Right ventricle myocardium superior (tissue), 1 donor: ENCODE data around the gene AJUBA. TPM values are rescaled to one million over a fixed set of nuclear protein-coding genes. Genes with fewer than 3 reads are reported as not detected.
A peak's percentile ranks its signal among the peaks of the same experiment; 100 is the strongest.
"Not testable (repeated sequence)": the region's sequence is repeated elsewhere in the genome, so short reads cannot be mapped to it uniquely, and the experiment has no call there.

Experiments
- ATAC-seq: fragments of 200-7000 bp; cut with Tn5 transposase; one replicate; pipeline ENCODE4 v1.9.1; 2020; ENCODE audit warnings: mild to moderate bottlenecking; ENCODE audit not compliant: poor library complexity
- DNase-seq: peaks from one replicate; pipeline ENCODE4 v3.0.0-alpha.2; 2020
- intact Hi-C: fragments of 100-400 bp; cut with DNase I; formaldehyde crosslinking; loops from one replicate; pipeline ENCODE4 v1.11.2; 2022
- total RNA-seq: library from RNA; stranded (reverse); fragmentation: NEBNext Ultra II Directional; extraction: Animal tissue kit (Norgen Biotek cat#: 25700); gene quantifications from one replicate; pipeline ENCODE4 v1.2.1, GENCODE V29; 2021
- donor health status: DM: no; HTN: yes; CAD: no; lungs with severe emphysema.

The AJUBA gene
- total RNA-seq, 1 donor from 2014 or later = 10.9 TPM

DNA sequence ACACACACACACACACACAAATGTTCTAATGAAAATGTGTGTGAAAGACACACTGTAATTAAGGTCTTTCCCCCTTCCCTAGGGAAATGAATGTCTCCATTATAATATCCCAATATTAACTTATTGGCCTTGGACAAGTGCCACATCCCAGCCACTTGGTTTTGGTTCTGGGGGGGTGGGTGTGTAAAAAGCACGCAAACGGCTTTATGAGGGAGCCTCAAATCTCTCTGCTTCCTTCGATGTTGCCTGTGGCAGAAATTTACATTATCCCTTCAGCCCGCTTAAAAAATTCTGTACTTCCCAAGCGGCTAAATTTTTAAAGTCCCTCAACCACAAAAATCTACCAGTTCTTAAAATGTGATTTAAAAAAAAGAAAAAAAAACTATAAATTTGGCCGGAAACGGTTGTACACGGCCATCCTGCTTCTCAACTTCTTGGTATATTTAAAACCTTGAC lies 27.2 kb upstream of the AJUBA start:
- ATAC-seq = no peak
- DNase-seq = no peak
- intact Hi-C loops = no loop called here

DNA sequence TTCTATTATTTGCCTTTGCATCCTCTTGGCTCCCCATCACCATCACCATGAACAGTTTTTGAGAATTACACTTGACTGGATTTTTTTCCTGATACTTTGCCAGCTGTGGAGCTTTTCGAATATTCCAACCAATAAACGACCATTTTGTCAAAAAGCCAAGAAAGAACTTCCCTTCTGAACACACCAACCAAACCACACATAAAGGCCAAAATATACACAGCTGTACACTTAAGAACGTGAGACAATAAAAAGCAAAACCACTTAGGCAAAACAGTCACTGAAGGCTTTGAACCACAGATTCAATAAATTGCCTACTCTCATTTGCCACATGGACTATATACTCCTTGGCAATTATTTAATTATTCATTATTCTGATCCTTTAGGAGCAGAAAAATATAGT lies 26.5 kb upstream of the AJUBA start:
- ATAC-seq (no peak), DNase-seq (no peak)
- intact Hi-C loops = no loop called here

DNA sequence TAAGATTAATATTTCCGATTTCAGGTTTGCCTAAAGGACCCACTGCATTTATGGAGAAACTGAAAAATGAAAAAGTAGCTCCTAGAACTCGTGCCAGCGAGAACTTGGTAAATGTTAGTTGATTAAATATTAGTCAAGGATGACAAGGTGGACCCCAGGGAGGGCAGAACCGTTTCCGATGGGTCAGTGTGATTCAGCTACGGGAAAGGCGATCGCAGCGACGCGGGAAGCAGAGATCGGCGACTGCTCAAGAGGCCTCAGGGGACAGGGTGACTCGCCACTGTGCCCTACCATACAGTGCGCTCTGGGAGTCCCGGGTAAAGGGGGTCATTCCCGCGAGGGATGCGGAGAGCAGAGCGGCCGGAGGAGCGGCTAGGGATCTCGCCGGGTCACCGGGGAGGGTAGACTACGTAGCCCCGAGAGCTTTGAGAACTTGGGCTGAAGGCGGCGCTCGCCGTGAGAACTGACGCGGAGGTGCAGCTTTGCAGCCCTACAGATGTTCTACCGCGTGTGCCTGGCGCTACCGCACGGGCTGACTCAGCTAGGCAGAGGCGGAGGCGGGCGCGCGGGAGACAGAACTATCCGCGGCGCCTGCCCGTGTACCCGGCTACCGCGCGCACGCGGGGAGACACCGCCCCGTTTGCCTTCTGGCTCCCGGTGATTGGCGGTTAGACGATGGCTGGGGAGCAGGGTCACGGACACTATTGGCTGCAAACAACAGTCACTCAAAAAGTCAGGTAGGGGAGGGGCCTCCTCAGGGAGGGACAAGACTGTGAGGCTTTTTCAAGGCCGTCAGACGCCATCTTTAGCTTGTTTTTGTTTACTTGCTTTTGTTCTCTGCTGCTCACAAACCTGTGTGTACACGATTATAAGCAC lies 24.4 kb upstream of the AJUBA start:
- intact Hi-C loops = no loop called here
- peak; percentile 97 for DNase-seq
- ATAC-seq = peak; percentile 99

DNA sequence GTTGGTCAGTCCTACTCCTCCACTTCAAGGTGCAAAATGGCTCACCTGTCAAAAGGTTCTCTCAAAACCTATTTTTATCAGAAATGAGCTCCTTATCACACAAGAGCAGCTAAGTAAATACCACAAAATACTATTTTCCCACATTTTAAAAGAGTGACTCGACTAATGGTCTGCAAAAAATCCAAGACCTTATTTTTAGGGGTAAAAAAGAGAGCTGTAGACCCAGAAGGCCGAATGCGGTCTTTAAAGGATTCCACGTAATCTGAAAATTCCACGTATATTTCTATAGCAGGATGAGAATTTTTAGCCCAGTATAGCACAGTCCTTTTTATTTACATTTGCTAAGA lies 23.8 kb upstream of the AJUBA start:
- no peak for ATAC-seq
- no peak for DNase-seq
- intact Hi-C loops = no loop called here

DNA sequence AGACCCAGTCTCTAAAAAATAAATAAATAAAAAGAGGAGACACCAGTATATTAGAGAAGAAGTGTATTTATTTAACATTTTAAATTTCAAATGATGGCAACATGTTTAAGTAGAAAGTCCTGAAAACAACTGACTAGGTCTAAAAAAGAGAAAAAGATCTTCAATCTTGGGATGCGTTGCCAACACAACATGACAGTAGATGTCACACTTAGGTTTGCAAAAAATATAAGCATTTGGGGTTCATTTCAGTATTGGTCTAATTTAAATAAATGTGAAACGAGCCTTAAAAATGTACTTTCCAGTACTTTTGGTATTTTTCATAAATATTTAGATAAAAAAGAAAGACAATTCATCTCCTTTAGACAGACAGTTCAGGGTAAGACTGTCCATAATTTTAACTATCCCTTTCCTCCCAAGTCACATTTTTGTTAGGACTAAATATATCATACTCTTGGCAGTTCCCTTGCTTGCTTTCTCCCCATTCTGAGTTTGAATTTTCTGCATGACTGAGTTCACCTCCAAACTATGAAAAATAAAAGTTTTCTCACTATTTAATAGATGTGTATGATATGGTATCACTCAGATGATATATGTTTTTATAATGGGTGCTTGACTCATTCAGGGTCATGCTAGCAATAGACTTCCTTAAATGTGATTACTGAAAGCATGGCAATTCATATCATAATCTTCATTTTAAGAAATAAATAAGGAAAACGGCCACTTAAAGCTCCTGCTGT lies 23.3 kb upstream of the AJUBA start:
- ATAC-seq (no peak), DNase-seq (no peak)
- intact Hi-C loops = no loop called here

DNA sequence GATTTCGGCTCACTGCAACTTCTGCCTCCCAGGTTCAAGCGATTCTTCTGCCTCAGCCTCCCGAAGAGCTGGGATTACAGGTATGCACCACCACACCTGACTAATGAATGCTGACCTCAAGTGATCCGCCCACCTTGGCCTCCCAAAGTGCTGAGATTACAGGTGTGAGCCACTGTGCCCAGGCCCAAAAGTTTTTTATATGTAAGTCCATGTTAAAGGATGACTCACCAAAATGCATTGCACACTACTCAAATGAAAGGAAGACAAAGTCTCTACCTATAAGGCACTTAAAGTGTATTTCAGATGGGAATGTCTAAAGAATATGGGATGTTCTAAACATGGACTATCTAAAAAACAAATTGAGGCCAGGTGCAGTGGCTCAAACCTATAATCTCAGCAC lies 21.9 kb upstream of the AJUBA start:
- DNase-seq, intact Hi-C loops, ATAC-seq: not testable (repeated sequence)

DNA sequence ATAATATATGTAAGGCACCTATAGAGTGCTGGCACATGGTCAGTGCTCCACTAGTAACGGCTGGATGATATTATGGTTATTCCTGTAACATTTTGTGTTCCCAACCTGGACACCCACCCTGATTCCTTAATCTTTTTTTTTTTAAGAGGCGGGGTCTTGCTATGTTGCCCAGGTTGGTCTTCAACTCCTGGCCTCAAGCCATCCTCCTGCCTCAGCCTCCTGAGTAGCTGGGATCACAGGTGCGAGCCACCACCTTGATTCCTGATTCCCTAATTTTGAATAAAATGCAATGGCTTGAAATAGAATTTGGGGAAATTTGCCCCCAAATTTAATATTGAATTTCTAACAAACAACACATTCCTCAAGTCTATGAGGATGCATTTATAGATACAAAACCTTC lies 20.2 kb upstream of the AJUBA start:
- DNase-seq (no peak), ATAC-seq (no peak)
- intact Hi-C loops = no loop called here

DNA sequence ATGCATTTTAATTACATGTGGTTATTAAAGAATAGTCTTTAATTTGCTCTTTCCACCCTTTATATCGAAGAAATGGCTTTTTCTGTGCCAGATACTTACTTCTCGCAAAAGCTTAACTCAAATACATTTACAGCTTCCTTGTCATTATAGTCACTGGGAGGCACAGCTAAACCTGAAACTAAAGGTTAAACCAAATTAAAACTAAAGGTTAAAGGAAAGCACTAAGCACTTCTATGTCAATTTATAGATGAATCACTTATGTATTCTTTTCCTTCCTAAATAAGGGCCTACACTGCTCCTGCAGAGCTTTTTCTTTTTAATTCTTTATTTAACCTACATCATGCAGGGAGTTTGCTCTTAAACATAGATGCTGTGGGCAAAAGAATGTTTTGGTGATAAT lies 18.5 kb upstream of the AJUBA start:
- ATAC-seq = no peak
- DNase-seq = no peak
- intact Hi-C loops = no loop called here

DNA sequence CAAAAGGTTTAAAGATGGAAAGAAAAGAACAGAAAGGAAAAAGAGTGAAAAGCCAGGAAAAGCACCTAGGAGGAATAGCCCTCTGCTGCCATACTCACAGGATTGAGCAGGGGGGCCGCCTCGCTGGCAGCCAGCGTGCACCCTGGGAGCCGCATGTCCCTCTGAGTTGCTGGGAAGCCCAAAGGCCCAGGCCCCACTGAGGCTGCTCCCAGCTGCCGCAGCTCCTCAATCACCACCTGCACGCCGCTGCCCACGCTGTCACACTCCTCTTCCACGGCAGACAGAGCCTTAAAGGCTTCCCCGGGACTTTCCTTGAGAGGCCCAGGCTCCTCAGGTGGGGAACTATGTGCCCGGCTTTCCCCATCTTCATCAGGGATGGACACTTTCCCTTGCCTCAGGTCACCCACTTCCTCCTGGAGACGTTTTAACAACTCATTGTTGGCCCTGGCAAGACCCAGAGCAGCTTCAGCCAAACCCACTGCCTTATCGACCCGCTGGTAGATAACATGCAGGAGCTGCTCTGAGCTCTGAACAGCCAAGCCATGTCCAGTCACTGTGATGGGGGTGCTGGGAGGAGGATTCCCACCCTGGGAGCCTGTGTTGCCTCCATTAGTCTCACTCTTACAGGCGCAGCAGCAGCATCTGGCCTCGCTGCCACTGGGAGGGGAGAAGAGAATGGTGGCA lies 16.1 kb upstream of the AJUBA start:
- no peak for DNase-seq
- peak; percentile 61 for ATAC-seq
- intact Hi-C loops = no loop called here

DNA sequence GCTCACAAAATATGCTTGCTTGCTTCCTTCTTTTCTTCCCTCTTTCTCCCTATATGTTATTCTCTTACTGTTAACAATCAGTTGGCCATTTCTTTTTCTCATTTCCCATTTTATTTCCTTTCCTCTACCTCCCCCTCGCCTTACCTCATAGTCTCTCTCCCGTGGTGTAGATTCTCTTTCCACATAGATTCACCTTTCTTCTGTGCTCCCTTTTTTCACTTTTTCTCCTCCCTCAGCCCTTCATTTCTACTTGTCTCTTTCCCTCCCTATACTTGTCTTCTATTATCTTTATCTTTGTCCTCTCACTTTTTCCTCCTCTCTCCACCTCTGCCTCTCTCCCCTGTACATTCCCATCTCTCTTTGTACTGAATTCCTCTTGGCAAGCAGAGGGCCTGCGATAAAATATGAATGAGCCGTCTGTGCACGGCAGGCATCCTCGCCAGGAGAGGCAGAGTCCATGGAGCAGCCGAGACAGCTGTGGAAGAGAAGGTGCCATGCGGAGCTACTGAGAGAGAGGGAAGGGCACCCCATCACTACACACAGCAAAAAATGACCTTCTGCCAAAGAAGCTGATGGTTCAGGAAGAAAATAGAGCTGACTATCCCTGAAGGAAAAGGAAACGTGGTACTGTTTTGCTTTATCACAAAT lies 15.4 kb upstream of the AJUBA start:
- DNase-seq (no peak), ATAC-seq (peak; percentile 64)
- intact Hi-C loops = no loop called here

DNA sequence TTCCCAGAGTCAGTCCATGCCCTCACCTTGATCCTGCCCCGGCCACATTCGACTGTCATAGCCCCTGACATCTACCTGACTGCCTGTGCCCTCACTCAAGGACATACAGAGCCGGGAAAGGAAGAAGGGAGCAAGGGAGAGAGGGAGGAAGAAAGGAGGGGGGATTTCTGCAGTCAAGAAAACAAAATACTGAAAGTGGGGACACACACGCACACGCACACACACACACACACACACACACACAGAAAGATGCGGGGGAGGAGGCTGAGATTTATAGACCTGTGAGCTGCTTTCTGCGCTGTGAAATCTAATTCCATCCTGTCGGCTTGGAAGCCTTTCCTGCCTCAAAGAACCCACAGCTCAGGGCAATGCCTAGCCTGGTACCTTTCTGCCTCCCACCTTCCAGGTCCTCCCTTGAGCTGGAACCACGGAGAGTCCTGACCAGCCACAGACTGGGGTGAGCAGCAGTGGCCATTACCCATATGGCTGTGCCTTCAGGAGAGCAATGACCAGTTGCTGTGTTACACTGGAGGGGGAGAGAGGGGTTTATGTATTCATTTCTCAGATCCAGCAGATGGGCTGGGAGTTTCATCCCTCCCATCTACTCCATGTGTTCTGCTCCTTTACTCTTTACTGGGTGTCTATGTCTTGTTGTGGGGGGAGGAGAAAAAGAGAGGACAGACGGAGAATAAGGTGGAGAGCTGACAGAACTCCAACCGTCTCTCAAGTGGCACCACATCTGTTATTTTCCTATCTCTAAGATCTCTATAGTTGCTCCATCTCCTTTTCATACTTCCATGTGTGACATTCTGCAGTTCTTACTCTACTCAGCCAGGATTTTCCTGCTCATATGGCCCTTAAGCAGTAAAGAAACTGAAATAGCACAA lies 14.7 kb upstream of the AJUBA start:
- DNase-seq (no peak), ATAC-seq (no peak)
- intact Hi-C loops = no loop called here

DNA sequence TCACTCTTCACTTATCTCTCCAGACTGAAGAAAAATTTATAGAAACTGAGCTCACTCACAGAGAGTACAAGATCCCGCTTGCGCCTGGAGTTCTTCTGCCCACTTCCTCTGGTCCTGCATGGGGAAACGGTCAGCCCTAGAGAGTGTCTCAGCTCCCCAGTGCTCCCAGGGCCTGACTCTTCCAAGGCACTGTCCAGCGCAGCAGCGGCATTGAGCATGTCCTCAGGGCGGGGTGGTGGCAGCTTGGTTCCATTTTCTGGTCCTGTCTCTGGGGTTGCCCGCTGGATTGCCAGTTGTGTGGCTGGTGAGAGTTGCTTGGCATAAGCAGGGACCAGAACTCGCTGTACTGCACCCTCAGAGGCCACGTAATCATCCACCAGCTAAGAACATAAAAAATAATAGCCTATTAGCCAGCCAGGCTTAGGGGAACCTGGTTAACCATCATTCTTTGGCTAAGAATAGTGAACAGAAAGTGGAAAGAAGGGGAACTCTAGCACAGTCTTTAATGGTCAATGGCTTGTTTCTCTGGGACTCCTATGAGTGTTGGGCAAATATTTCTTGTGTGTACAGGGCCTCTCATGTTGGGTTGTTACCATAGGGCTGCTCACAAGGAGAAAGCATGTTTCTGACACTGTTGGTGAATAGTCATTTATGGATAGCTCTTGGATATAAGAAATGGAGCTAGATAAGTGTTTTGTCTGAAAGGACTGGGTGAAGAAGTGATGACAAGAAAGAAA lies 13.7 kb upstream of the AJUBA start:
- ATAC-seq (no peak), DNase-seq (no peak)
- intact Hi-C loops = no loop called here

DNA sequence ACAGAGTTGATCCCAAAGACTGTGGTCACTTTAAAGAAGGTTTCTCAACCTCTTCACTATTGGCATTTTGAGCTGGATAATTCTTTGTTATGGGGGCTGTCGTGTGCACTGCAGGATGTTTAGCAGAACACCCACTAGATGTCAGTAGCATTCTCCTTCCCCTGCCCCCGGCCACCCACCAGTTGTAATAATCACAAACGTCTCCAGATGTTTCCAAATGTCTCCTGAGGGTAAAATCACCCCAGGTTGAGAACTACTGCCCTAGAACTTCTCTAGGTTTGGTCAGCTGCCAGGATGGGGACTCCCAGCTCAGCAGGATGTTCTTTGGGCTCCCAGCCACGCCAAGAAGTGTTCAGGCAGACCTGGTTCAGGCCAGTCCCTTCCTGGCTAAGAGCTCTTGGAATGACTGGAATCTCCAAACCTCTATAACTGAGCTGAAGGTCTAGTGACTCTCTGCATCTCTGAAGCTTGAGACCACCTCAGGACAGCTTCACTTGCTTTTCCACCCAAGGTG lies 12.5 kb upstream of the AJUBA start:
- no peak for DNase-seq
- peak; percentile 61 for ATAC-seq
- intact Hi-C loops = no loop called here

DNA sequence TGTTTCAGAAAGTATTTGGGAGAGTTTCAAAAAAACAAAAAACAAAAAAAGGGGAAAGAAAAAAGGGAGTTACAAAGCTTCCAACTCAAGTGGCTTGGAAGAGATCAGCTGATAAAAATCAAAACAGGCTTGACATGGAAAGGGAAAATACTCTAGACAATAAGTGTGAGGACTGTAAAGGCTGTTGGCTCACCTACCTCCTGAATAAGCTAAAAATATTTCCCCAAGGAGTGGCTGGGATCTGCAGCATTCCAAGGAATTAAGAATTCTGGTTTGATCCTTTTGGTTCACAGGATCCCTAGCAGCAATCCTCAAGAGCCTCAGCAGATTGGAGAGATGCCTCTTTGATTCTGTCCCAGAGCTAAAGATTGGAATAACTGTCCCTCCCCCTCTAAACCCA lies 11.2 kb upstream of the AJUBA start:
- DNase-seq (no peak), ATAC-seq (no peak)
- intact Hi-C loops = no loop called here

DNA sequence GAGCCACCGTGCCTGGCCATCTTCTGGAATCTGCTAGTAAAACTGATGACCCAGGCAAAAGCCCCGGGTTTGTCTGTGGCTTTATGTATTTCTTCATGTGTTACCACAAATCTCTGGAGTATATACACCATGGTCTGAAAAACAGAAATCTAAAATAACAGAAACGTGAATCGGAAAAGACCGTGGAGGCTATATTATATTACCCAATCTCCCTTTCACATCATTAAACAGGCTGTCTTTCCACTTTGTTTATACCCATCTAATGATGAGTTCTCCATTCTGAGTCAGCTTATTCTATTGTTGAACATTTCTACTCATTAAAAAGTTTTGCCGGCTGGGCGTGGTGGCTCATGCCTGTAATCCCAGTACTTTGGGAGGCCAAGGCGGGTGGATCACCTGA lies 9.5 kb upstream of the AJUBA start:
- intact Hi-C loops = no loop called here
- no peak for ATAC-seq
- DNase-seq = no peak

DNA sequence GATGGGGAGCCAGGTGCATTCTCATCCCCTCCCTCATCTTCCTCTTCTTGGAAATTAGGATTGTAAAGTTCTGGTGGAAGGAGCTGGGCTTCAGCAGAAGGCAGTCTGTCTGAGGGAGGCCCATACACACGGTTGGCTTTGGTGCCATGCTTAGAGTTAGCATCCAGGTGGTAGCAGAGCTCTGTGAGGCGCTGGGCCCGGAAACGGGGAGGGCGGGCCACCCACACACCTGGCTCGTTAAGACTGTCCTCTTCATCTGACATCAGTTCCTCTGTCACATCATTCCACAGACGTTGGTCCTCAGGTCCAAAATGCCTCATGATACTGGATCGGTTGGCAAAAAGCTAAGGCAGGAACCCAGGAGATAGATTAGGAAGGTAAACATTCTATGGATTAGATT lies 4.9 kb upstream of the AJUBA start:
- ATAC-seq = no peak
- intact Hi-C loops = loop anchor here (2.0 kb wide), 1 partner anchor 72 kb away; no protein-coding TSS in a partner anchor
- DNase-seq = no peak

DNA sequence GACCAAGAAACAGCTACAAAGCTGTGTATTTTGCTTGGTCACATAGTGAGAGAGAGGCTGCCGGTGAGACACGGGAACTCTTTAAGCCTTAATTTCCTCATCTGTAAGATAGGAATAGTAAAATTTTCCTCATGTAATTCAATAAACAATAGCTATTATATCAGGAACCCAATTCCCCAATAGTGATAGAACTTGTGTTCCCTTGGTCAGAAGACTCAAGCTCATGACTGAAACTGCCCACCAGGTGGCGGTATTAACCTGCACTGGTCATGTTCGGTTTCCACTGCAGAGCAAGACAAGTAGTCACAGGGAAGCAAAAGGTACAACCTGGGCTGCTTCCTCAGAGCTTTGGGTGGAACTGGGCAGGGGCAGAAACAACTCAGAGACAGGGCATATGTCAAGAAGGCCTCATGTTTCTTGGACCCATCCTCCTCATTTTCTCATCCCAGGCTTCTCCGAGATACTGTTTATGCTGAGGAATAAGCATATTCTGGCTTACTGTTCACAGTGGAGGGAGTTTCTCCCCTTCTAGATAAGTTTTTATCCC lies 4.2 kb upstream of the AJUBA start:
- DNase-seq (peak; percentile 88), ATAC-seq (peak; percentile 45)
- intact Hi-C loops = loop anchor here (2.0 kb wide), 1 partner anchor 72 kb away; no protein-coding TSS in a partner anchor
